ENCODE data around the gene SMIM41.
A peak's percentile ranks its signal among the peaks of the same experiment; 100 is the strongest.

Gene SMIM41

DNA sequence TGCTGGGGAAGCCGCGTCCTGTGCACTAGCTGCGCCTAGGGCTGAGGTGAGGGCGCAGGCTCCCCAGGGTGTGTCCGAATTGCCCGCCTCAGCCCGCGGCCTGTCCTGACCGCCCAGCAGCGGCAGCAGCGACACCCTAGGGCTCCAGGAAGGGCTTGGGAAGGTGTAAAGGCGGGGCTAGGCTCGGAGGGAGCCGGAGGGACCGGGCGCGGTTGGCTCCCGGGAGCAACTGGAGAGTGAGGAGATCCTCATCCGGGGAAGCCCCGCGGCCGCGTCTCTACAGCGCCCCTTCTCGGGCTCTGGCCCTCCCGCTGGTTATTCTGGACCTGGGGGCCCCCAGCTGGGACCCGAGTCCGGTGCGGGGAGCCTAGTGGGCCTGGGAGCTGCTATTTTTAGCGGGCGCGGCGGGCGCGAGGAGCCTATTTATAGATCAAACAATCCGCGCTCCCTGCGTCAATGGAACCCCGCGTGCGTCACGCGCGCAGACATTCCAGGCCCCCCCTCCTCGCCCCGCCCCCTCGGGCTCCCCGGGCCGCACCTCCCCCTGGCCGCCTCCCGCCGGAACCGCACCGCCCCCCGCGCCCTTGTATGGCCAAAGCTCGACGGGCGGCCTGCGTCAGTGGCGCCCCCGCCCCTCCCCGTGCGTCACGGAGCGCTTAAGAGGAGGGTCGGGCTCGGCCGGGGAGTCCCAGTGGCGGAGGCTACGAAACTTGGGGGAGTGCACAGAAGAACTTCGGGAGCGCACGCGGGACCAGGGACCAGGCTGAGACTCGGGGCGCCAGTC is 28.6 kb upstream of the SMIM41 start, which contains the start of gene NR4A1:
Gene NR4A1, plus strand, starts transcription at position 685 of the 784 bp plus-strand sequence. CDS start 2,887 bp downstream, outside the sequence.
- peak; percentile 100 for DNase-seq

DNA sequence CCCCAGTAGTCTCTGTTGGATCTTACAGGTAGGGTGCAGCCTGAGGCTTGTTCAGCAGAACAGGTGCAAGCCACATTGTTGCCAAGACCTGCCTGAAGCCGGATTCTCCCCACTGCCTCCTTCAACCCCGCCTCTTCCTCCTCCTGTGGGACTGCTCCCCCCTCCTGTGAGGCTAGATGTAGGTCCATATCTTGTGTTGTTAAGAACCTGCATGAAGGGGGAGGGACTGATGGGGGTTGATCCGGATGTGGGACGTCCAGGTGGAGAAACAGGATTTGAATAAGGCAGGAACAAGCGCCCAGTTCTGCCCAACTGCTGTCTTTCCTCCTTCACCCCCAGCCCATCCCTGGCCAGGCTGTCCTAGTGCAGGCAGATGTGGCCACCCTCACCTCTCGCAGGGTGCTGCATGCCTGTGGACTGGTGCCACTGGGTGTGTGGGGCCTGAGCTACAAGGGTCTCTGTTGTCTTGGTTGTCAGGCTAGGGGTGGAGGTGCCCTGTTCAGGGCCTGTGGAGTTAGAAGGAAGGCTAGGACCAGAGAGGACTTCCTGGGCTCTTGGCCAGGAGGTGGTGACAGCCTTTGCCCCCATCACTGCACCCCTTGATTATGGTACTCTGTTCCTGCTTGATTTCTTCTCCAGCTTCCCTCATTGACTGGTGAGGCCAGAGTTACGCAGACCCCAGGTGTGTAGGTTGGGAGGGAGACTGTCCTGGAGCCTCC is 26.9 kb upstream of the SMIM41 start:
- DNase-seq, result no peak

DNA sequence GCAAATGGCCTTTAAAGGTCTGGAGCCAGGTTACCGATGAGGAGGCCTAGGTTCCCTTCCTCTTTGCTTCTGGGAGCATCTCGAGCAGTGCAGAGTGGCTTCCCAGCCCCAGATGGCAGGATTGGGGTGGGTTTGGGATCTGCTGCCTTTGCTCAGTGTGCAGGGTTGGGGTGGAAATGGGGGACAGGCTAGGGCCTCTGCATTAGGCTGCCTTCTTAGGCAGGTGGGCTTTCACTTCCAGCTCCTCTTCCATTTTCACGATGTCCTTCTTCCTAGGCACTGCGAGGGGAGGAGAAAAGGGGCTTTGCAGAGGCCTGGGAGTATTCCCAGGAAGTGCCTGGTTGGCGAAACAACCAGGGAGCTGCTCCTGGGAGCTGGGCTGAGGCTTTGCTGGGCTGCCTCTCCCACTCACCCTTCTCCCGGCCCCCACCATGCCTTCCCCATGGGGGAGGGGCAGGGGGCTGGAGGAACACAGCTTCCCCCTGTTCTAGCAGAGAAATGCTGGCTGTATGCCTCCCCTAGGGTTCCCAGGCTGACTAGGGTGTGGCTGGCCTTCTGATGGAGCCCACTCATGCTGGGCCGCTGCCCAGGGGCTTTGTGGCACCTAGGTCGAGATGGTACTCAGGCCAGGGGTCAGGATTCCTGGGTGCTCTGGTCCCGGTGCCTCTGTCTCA is 25.8 kb upstream of the SMIM41 start:
- DNase-seq, result no peak

DNA sequence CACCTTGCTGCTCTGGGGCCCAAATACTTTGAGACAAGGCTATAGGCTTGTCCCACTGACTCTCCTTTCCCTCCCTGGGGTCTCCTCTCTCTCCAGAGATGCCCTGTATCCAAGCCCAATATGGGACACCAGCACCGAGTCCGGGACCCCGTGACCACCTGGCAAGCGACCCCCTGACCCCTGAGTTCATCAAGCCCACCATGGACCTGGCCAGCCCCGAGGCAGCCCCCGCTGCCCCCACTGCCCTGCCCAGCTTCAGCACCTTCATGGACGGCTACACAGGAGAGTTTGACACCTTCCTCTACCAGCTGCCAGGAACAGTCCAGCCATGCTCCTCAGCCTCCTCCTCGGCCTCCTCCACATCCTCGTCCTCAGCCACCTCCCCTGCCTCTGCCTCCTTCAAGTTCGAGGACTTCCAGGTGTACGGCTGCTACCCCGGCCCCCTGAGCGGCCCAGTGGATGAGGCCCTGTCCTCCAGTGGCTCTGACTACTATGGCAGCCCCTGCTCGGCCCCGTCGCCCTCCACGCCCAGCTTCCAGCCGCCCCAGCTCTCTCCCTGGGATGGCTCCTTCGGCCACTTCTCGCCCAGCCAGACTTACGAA is 25.2 kb upstream of the SMIM41 start:
- no peak for DNase-seq

DNA sequence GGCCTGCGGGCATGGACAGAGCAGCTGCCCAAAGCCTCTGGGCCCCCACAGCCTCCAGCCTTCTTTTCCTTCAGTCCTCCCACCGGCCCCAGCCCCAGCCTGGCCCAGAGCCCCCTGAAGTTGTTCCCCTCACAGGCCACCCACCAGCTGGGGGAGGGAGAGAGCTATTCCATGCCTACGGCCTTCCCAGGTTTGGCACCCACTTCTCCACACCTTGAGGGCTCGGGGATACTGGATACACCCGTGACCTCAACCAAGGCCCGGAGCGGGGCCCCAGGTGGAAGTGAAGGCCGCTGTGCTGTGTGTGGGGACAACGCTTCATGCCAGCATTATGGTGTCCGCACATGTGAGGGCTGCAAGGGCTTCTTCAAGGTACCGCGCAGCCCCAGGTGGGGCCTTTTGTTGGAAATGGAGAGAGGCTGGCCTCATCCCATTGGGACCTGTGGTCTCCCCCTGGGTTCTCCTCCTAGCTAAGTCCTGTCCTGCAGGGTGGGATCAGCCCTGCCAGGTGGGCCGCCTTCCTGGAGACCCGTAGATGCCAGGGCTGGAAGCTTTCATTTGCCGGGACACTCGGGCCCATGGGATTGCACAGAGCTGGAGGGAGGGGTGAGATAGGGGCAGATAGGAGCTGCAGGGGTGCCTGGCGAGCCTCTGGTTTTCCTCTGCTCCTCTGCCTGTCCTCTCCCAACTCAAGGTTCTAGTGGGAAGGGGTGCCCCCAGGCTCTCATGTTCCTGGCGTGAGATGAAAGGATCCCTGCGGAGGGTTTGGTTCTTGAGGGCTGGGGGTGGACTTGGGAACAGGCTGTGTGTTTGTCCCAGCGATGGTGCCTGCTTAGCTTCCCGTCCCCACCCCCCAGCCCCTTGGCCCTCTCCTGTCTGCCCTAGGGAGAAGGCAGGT is 24.4 kb upstream of the SMIM41 start:
- DNase-seq, result no peak

DNA sequence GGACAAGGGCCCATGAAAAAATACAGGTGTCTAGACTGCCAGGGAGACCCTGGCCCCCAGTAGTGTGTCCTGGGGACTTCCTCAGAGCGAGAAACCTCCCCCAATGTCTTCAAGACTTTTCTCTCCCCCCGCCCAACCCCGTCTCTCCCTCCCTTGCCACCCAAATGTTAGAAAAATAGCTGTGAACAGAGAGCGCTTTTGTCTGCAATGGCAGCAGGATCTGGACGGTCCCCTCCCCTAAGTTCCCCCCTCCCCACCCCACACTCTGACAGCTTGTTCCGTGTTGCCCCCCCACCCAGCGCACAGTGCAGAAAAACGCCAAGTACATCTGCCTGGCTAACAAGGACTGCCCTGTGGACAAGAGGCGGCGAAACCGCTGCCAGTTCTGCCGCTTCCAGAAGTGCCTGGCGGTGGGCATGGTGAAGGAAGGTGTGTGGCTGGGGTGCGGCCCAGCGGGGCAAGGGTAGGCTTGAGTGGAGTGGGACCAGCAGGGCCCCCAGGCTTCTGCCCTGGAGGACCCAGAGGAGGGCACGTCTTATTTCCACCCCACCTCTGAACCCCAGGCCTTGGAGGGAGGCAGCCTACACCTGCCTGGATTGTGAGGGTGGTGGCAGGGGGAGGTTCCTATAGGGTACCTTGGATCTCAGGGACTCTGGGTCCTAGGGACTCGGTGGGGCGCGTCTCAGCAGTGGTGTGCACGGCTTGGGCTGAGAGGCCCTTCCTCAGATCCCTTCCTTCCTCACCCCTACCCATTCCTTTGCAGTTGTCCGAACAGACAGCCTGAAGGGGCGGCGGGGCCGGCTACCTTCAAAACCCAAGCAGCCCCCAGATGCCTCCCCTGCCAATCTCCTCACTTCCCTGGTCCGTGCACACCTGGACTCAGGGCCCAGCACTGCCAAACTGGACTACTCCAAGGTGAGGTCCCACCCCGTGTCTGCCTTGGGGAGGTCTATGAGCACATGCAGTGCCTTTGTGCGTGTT is 23.5 kb upstream of the SMIM41 start:
- no peak for DNase-seq

DNA sequence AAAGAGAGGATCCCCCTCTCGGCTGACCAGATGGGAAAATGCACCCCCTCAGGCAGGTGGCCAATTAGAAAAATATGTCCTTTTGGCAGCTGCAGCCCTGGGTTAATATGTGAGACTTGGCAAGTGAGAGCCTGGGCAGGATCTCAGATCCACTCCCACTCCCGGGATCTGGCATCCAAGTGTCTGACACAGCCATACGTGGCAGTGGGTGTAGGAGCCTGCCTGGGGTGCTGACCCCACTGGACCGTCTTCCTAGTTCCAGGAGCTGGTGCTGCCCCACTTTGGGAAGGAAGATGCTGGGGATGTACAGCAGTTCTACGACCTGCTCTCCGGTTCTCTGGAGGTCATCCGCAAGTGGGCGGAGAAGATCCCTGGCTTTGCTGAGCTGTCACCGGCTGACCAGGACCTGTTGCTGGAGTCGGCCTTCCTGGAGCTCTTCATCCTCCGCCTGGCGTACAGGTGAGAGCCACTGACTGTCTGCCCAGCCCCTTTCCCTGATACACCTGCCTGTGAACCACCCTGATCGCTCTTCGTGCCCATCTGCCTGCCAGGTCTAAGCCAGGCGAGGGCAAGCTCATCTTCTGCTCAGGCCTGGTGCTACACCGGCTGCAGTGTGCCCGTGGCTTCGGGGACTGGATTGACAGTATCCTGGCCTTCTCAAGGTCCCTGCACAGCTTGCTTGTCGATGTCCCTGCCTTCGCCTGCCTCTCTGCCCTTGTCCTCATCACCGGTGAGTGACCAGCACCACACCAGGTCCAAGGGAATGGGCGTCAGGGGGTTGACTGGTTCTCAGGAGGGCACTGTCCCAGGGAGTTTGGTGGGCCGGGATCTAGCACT is 22.5 kb upstream of the SMIM41 start:
- no peak for DNase-seq

DNA sequence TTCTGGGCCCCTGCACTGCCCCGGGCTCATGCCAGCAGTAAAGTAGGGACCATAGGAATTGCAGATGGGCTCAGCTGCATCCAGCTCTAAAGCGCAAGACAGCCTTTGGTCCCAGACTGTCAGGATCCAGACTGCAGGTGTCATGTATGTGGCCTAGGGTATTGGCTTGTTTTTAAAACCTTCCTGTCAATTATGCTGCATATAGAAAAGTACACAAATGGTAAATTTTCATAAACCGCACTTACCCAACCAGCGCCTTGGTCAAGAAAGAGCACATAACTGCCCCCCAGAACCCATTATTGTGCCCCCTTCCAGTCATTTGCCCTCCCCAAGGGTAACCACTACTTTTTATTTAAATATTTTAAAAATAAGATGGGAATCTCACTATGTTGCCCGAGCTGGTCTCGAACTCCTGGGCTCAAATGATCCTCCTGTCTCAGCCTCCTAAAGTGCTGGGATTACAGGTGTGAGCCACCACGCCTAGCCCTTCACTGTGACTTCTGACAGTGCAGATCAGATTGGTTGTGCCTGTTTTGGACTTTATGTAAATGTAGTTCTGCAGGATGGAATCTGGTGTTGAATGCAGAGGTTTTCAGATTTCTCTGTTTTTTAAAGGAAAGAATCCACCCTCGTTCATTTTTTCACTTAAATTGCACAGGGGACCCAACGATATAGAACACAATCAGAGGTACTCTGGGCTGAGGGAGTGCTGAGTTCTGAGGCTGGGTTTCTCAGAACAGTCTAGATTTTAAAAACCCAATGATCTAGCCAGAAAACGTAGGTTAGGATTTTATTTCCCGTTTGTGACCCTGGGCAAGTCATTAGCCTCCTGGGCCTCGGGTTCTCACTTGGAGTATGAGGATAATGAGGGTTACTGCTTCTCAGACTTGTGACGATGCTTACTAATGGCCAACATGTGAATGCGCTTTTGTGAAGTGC is 21.6 kb upstream of the SMIM41 start:
- no peak for DNase-seq

DNA sequence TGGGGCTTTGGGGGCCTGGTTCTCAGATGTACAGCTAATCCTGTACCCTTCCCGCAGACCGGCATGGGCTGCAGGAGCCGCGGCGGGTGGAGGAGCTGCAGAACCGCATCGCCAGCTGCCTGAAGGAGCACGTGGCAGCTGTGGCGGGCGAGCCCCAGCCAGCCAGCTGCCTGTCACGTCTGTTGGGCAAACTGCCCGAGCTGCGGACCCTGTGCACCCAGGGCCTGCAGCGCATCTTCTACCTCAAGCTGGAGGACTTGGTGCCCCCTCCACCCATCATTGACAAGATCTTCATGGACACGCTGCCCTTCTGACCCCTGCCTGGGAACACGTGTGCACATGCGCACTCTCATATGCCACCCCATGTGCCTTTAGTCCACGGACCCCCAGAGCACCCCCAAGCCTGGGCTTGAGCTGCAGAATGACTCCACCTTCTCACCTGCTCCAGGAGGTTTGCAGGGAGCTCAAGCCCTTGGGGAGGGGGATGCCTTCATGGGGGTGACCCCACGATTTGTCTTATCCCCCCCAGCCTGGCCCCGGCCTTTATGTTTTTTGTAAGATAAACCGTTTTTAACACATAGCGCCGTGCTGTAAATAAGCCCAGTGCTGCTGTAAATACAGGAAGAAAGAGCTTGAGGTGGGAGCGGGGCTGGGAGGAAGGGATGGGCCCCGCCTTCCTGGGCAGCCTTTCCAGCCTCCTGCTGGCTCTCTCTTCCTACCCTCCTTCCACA is 20.7 kb upstream of the SMIM41 start:
- no peak for DNase-seq

DNA sequence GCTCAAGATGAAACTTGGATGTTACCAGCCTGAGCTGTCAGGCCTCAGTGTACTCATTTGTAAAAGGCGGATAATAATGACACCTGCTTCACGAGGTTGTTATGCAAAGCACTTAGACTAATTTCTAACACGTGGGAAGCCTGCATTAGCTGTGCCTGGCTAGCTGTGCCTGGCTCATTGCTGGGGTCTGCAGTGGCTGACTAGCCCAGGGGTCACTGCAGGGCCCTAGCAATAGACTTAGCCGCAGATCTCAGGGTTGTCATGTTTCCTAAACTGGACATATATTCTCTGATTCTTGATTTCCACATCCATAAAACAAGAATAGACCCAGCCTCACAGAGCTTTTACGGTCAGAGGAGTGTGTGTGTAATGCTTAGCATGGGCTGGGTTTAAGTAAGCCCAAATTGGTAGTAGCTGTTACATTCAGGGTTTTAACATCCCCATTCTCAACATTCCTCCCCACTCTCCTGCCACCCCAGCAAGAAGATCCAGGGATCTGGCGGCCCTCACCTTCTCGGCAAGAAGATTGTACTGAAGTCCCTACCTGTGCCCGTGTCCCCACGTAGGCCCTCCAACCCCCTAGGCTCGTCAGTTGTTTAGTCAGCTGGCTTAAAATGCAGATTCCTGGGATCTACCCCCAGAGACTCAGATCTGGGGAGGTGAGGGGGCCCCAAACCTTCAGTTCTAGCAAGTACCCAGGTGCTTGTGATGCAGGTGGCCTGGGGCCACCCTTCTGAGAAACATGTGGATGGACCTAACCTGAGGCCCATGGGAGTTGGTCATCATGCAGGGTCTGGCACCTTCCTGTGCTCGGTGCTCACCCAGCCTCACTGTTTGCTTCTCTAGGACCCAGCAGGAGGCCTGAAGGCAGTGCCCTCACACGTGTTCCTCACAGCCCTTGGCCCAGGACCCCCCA is 19.7 kb upstream of the SMIM41 start:
- DNase-seq, result no peak

DNA sequence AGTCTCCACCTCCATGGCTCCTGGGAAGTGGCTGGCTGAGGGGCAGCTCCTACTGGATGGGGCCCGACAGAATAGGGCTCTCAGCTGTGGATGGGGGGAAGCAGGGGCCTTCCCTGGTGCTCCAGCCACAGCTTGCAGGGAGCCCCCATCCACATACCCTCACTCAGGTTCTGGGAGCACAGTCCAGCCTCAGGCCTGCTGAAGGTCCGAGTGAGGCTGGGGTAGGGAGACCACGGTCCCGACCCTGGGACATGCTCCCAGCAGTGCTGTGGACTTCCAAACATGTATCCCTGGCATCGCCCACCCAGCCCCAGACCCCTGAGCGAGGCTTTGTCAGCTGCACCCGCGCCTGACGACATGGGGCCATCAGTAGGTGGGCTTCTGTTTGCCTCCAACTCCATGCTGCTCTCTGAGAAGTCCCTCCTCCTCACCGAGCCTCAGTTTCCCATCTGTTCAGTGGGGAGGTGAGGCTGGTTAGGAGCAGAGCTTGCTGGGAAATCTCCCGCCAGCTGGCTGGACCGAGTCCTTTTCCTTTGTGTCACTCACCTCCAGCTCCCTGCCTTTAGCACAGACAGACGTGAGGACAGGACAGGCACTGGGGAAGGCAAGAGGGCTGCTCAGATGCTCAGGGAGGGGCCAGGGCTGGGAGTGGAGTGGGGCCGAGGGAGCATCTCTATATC is 18.9 kb upstream of the SMIM41 start:
- no peak for DNase-seq

DNA sequence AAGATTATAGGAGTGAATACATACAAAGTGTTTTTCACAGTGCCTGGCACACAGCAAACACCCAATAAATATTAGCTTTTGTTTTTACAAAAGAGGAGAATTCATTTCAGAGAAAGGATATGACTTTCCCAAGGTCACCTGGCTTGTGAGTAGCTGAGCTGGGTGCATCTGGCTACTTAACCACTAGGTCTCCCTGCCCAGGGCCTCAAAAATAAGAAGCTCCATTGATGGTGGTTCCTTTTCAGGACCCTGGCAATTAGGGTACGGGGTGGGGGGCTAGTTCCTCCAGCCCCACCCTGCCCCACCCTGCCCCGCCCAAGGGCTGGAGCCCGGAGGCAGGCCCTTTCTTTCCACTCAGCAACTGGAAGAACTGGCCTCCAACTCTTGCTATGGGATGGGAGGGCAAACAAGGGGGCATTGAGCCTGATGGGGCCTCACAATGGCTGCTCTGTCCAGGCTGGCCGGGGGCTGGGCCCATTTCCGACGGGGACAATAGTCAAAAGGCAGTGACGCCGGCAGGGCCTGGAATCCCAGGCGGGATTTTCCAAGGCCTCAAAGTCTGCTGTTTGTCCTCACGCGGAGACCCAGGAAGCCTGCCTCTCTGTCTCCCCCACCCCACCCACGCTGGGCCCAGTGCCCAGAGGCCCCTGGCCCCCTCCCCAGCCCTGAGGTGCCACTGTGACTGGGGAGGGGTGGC is 17.9 kb upstream of the SMIM41 start:
- no peak for DNase-seq

DNA sequence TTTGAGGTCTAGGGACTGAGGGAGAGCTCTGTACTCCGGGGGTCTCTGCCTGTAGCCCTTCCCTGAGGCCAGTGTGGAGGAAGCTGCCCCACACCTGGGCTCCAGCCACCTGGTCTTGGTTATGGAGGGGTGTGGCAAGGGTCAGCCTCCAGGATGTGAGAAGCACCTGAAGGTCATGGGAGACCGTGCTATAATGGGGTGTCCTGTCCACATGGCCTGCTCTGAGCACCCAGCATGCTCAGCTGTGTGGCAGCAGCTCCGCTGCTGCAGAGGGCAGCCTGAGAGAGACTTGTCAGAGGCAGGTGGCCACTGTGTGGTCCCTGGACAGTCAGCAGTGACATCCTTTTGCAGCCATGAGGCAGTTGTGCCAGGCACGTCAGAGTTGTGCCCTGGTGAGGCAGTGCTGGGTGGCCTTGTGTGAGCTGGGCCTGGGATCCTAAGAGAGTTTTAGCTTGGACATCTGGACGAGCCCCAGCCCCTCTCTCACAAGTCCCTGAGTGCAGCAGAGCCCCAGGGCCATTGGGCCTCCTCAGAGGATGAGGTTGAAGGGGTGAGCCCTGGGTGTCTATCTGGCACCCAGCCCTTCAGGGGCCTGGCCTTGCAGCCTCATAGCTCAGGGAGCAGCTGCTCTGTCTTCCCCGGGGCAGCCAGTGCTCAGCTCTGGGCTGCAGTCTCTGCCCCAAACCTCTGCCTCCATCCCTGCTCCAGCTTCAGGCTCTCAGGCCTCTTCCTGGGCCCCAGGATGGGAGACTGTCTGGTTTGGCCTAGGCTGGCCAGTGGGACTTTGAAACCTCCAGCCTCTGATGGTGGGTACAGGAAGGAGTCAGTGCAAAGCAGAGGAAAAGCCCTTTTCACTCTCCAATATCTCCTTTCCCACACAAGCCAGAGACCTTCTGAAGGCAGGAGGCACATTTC is 17.1 kb upstream of the SMIM41 start:
- DNase-seq, result no peak

DNA sequence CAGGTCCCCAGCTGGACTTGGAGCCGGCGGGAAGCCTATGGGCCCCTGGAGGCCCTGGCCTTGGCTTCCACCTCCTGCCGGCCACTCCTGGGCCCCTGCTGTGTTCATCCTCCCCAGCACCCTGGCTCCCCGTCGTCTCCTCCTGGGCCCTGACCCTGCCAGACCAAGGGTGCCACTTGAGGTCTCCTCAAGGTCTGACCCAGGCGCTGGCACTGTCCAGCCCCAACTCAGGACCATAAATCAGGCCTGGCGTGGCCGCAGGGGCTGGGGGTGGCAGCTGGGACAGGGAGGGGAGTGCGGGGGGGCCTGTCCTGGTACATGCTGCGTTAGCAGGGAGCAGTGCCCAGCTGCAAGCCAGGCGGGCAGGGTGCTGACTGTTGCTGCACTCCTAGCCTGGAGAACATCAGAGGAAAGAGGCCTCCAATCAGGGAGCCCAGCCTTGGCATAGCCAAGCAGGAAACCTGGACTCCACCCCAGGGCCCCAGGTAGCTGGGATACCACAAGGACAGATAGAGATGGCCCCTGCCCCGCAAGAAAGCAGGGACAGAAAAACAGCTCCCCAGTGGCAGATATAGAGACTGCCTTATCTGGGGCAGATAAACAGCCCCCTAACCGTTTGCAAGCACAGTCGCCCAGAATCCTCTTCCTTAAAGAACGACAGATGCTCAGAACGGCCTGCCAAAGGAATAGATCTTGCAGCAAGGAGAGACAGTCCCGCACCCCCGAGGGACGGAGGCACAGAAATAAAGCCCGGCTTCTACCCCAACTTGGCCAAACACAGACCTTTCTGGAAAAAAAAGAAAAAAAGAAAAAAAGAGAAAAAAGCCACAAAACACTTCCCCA is 16.2 kb upstream of the SMIM41 start:
- no peak for DNase-seq

Measured in activated naive CD4-positive, alpha-beta T cell treated with anti-CD3 and anti-CD28 coated beads, Interleukin-2, amount 50 U/mL, for 16 hours (primary cell).